CD14-positive monocyte (primary cell): Measurements from ENCODE around the gene HS3ST2. TPM values are rescaled to one million over a fixed set of nuclear protein-coding genes. Genes with fewer than 3 reads are reported as not detected.

Experiments
- DNase-seq, 3 donors: peaks; one replicate each; pipeline ENCODE4 v3.0.0-alpha.2; 2011 to 2022
- H2AFZ ChIP-seq: 2 replicates; pipeline ENCODE4 v1.6.0; 2012; ENCODE audit warnings: mild to moderate bottlenecking, low read depth, low read length, inconsistent platforms; ENCODE audit not compliant: insufficient read depth, poor library complexity, severe bottlenecking
- H3K27ac ChIP-seq, 2 donors: 1 replicate in 1 of 2; 2 replicates in 1 of 2; pipeline ENCODE4 v1.5.1; 2012 to 2013; ENCODE audit warnings: low read length in 2 of 2, control low read depth in 1 of 2, inconsistent platforms in 1 of 2, low read depth in 1 of 2, mild to moderate bottlenecking in 1 of 2
- H3K27me3 ChIP-seq, 2 donors: one replicate each; pipeline versions ENCODE4 v1.6.0 to v1.6.1; 2011 to 2013; ENCODE audit warnings: low read length in 2 of 2; ENCODE audit not compliant: control insufficient read depth in 2 of 2, insufficient read depth in 2 of 2
- H3K36me3 ChIP-seq, 2 donors: replicated peaks in 1 of 2; 1 replicate in 1 of 2; 2 replicates in 1 of 2; pipeline versions ENCODE4 v1.5.1 to v1.6.1; 2012 to 2013; ENCODE audit warnings: low read length in 2 of 2, control low read depth in 1 of 2, inconsistent platforms in 1 of 2, mild to moderate bottlenecking in 1 of 2; ENCODE audit not compliant: insufficient read depth in 2 of 2, control insufficient read depth in 1 of 2
- H3K4me1 ChIP-seq, 2 donors: 1 replicate in 1 of 2; 2 replicates in 1 of 2; pipeline versions ENCODE4 v1.5.1 to v1.6.1; 2012 to 2013; ENCODE audit warnings: low read length in 2 of 2, control low read depth in 1 of 2, inconsistent platforms in 1 of 2, mild to moderate bottlenecking in 1 of 2, moderate library complexity in 1 of 2; ENCODE audit not compliant: insufficient read depth in 2 of 2, control insufficient read depth in 1 of 2
- H3K4me2 ChIP-seq: replicated peaks from 2 replicates; pipeline ENCODE3; 2012; ENCODE audit warnings: low read length, moderate library complexity, mild to moderate bottlenecking; ENCODE audit not compliant: poor library complexity, severe bottlenecking; ENCODE audit errors: extremely low read depth
- H3K4me3 ChIP-seq, 3 experiments: fragments of 200-600 bp in 1 of 3; sonication (generic) in 1 of 3; replicated peaks in 1 of 3; 1 replicate in 2 of 3; 2 replicates in 1 of 3; pipeline ENCODE4 v1.5.1; 2011 to 2013; ENCODE audit warnings: low read length in 3 of 3, mild to moderate bottlenecking in 3 of 3, control low read depth in 2 of 3, low read depth in 2 of 3, inconsistent platforms in 1 of 3, moderate library complexity in 1 of 3
- H3K79me2 ChIP-seq: 2 replicates; pipeline ENCODE4 v1.6.0; 2012; ENCODE audit warnings: mild to moderate bottlenecking, control low read depth, inconsistent platforms, low read length, moderate library complexity; ENCODE audit not compliant: insufficient read depth
- H3K9ac ChIP-seq: 2 replicates; pipeline ENCODE4 v1.6.0; 2017; ENCODE audit warnings: low read length, mild to moderate bottlenecking; ENCODE audit not compliant: insufficient read depth, poor library complexity, severe bottlenecking
- H3K9me3 ChIP-seq, 2 donors: replicated peaks in 1 of 2; 1 replicate in 1 of 2; 2 replicates in 1 of 2; pipeline versions ENCODE4 v1.5.1 to v1.6.1; 2012 to 2013; ENCODE audit warnings: low read length in 2 of 2, control low read depth in 1 of 2; ENCODE audit not compliant: control insufficient read depth in 1 of 2, insufficient read depth in 1 of 2
- H4K20me1 ChIP-seq: 2 replicates; pipeline ENCODE4 v1.6.0; 2012; ENCODE audit warnings: mild to moderate bottlenecking, low read length, control low read depth, moderate library complexity; ENCODE audit not compliant: insufficient read depth
- H3K27ac Mint-ChIP-seq, 7 donors: one replicate each; pipeline ENCODE4 v1.8.0; 2020; ENCODE audit warnings: mild to moderate bottlenecking in 7 of 7, mixed read lengths in 7 of 7, moderate library complexity in 6 of 7, inconsistent platforms in 2 of 7
- H3K27me3 Mint-ChIP-seq, 3 donors: one replicate each; pipeline ENCODE4 v1.8.0; 2021 to 2022; ENCODE audit warnings: low read depth in 3 of 3, mild to moderate bottlenecking in 3 of 3, mixed read lengths in 3 of 3, moderate library complexity in 3 of 3, inconsistent platforms in 1 of 3
- H3K36me3 Mint-ChIP-seq, 2 donors: one replicate each; pipeline ENCODE4 v1.8.0; 2020; ENCODE audit warnings: mixed read lengths in 2 of 2, inconsistent platforms in 1 of 2, mild to moderate bottlenecking in 1 of 2
- H3K4me1 Mint-ChIP-seq: one replicate; pipeline ENCODE4 v1.8.0; 2020; ENCODE audit warnings: mild to moderate bottlenecking, mixed read lengths
- H3K4me3 Mint-ChIP-seq, 2 donors: one replicate each; pipeline ENCODE4 v1.8.0; 2020; ENCODE audit warnings: mild to moderate bottlenecking in 2 of 2, mixed read lengths in 2 of 2, moderate library complexity in 1 of 2
- H3K9me3 Mint-ChIP-seq, 7 donors: one replicate each; pipeline ENCODE4 v1.8.0; 2020 to 2022; ENCODE audit warnings: mixed read lengths in 7 of 7, mild to moderate bottlenecking in 6 of 7, moderate library complexity in 6 of 7, inconsistent platforms in 2 of 7
- WGBS: methylation state at CpG from one replicate; pipeline ENCODE4 v1.1.5; 2013; ENCODE audit warnings: missing lambda C conversion rate; ENCODE audit not compliant: insufficient coverage; 5-methylcytosine and 5-hydroxymethylcytosine counted together
- intact Hi-C, 2 donors: fragments of 100-400 bp; cut with micrococcal nuclease; formaldehyde crosslinking; loops; one replicate each; pipeline versions ENCODE4 v1.15.0 to v1.15.1; 2023
- polyA plus RNA-seq, 3 donors: library from polyadenylated mRNA; depleted of rRNA in 1 of 3; unstranded in 2 of 3; stranded (reverse) in 1 of 3; fragments of 300-500 nt in 2 of 3; fragments of >200 nt in 1 of 3; fragmentation: Illumina TruSeq in 2 of 3; gene quantifications; 1 replicate in 2 of 3; 2 replicates in 1 of 3; pipeline ENCODE4 v1.2.3, GENCODE V29; 2012 to 2021
- TF ChIP-seq, protein P1 (sequence below): fragments of 200-600 bp; IDR thresholded peaks from one replicate; pipeline ENCODE4 v1.8.0; 2022; ENCODE audit warnings: antibody characterized with exemption, mild to moderate bottlenecking

Gene HS3ST2
- polyA plus RNA-seq, 3 donors = not detected

- TF ChIP-seq, protein P1, sequence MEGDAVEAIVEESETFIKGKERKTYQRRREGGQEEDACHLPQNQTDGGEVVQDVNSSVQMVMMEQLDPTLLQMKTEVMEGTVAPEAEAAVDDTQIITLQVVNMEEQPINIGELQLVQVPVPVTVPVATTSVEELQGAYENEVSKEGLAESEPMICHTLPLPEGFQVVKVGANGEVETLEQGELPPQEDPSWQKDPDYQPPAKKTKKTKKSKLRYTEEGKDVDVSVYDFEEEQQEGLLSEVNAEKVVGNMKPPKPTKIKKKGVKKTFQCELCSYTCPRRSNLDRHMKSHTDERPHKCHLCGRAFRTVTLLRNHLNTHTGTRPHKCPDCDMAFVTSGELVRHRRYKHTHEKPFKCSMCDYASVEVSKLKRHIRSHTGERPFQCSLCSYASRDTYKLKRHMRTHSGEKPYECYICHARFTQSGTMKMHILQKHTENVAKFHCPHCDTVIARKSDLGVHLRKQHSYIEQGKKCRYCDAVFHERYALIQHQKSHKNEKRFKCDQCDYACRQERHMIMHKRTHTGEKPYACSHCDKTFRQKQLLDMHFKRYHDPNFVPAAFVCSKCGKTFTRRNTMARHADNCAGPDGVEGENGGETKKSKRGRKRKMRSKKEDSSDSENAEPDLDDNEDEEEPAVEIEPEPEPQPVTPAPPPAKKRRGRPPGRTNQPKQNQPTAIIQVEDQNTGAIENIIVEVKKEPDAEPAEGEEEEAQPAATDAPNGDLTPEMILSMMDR = no peak
- WGBS = 100% methylated on average over 2 of the region's 12 CpGs
- H3K4me2 ChIP-seq = no peak overlapping the region
- Mint-ChIP-seq H3K4me3 (no peak overlapping the region), H3K9me3 (peaks cover 0 to 3% (median 0%) of the 10 kb centered on the region in 7 donors), H3K4me1 (peaks cover 2% of the 10 kb centered on the region), H3K27ac (no peak overlapping the region), H3K27me3 (peaks cover 3 to 15% (median 4%) of the 10 kb centered on the region in 3 donors), H3K36me3 (no peaks in the 10 kb centered on the region)
- no peaks in the 10 kb centered on the region for H3K79me2 ChIP-seq
- H3K27ac ChIP-seq = no peak overlapping the region
- intact Hi-C loops = no loop called here
- no peaks in the 10 kb centered on the region for H3K9me3 ChIP-seq
- peaks cover 0 to under 1% of the 10 kb centered on the region in 2 donors for H3K27me3 ChIP-seq
- no peak overlapping the region for H2AFZ ChIP-seq
- H4K20me1 ChIP-seq = no peaks in the 10 kb centered on the region
- H3K36me3 ChIP-seq = no peaks in the 10 kb centered on the region
- no peak overlapping the region for H3K4me3 ChIP-seq
- no peak for DNase-seq
- no peaks in the 10 kb centered on the region for H3K4me1 ChIP-seq
- H3K9ac ChIP-seq = no peak overlapping the region
Measured at GRCh38 chr16:22857296-22858025, 43.5 kb downstream of the HS3ST2 start.

DNA sequence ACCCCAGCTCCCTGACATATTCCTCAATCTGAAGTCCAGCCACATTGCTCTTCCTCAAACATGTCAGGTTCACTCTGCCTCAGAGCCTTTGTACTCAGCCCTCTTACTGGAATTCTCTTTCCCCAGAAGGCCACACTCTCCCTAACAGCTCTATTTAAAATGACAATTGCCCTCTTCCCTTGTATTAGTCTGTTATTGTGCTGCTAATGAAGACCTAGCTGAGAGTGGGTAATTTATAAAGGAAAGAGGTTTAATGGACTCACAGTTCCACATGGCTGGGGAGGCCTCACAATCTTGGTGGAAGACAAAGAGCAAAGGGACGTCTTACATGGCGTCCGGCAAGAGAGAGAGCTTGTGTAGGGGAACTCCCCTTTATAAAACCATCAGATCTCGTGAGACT, 46.0 kb downstream of the HS3ST2 start:
- Histone ChIP-seq H3K4me2 (no peak overlapping the region), H3K4me3 (no peak overlapping the region), H2AFZ (no peak overlapping the region), H3K79me2 (no peaks in the 10 kb centered on the region), H3K36me3 (no peaks in the 10 kb centered on the region), H4K20me1 (no peaks in the 10 kb centered on the region), H3K27ac (no peak overlapping the region), H3K4me1 (no peaks in the 10 kb centered on the region), H3K27me3 (peaks cover 0 to 3% of the 10 kb centered on the region in 2 donors), H3K9me3 (no peaks in the 10 kb centered on the region), H3K9ac (no peak overlapping the region)
- Mint-ChIP-seq H3K36me3 (no peaks in the 10 kb centered on the region), H3K9me3 (peaks cover 0 to 3% (median 0%) of the 10 kb centered on the region in 7 donors), H3K4me1 (peaks cover 2% of the 10 kb centered on the region), H3K27ac (no peak overlapping the region), H3K4me3 (no peak overlapping the region), H3K27me3 (peaks cover 0 to 17% (median 6%) of the 10 kb centered on the region in 3 donors)
- intact Hi-C loops = no loop called here
- no peak for DNase-seq
- TF ChIP-seq, protein P1 = no peak
- no CpG with 5 or more reads among the region's 4 CpGs for WGBS
